OCI-LY3 (cell line): ENCODE data around the gene CBFA2T2.
A peak's percentile ranks its signal among the peaks of the same experiment; 100 is the strongest.

ENCODE experiments used
- H2AFZ ChIP-seq: fragments of 200-600, 300-600 bp; shearing (Covaris generic); 2 replicates; pipeline ENCODE4 v1.6.0; 2014; ENCODE audit warnings: antibody characterized with exemption, low read depth, low read length
- H3K27ac ChIP-seq: fragments of 200-600, 300-600 bp; sonication (generic); 2 replicates; pipeline ENCODE4 v1.5.1; 2014; ENCODE audit warnings: mild to moderate bottlenecking, low read length, moderate library complexity, mixed read lengths
- H3K27me3 ChIP-seq: fragments of 200-600, 300-600 bp; sonication (generic); 2 replicates; pipeline ENCODE4 v1.6.1; 2014; ENCODE audit warnings: low read depth, low read length, mixed read lengths
- H3K36me3 ChIP-seq: fragments of 200-600, 300-600 bp; sonication (generic); replicated peaks from 2 replicates; pipeline ENCODE3; 2014; ENCODE audit warnings: low read depth, low read length, mixed read lengths
- H3K4me1 ChIP-seq: fragments of 300-600, 200-600 bp; sonication (generic); 2 replicates; pipeline ENCODE4 v1.6.1; 2014; ENCODE audit warnings: low read length, mixed read lengths
- H3K4me2 ChIP-seq: fragments of 200-600, 300-600 bp; sonication (generic); 2 replicates; pipeline ENCODE4 v1.6.1; 2014; ENCODE audit warnings: low read length, mixed read lengths
- H3K4me3 ChIP-seq: fragments of 300-600, 200-600 bp; sonication (generic); 2 replicates; pipeline ENCODE4 v1.5.1; 2014; ENCODE audit warnings: antibody characterized with exemption, mild to moderate bottlenecking, low read length, moderate library complexity
- H3K79me2 ChIP-seq: fragments of 300-600, 200-600 bp; shearing (Covaris generic); 2 replicates; pipeline ENCODE4 v1.6.1; 2014; ENCODE audit warnings: mild to moderate bottlenecking, low read length, mixed read lengths
- H3K9ac ChIP-seq: fragments of 300-600, 200-600 bp; shearing (Covaris generic); 2 replicates; pipeline ENCODE4 v1.6.0; 2014; ENCODE audit warnings: mild to moderate bottlenecking, low read length, moderate library complexity
- H3K9me3 ChIP-seq: fragments of 200-600, 300-600 bp; shearing (Covaris generic); 2 replicates; pipeline ENCODE4 v1.6.1; 2014; ENCODE audit warnings: low read length, mixed read lengths; ENCODE audit not compliant: insufficient read depth
- H4K20me1 ChIP-seq: fragments of 200-600, 300-600 bp; sonication (generic); 2 replicates; pipeline ENCODE4 v1.6.1; 2016; ENCODE audit warnings: low read length, mixed read lengths; ENCODE audit not compliant: insufficient read depth
- EZH2phosphoT487 ChIP-seq: fragments of 200-600 bp; shearing (Covaris generic); IDR thresholded peaks from 2 replicates; pipeline ENCODE4 v1.6.1; 2018; ENCODE audit warnings: antibody characterized with exemption, mixed run types, low read depth
- TF ChIP-seq, protein P1 (sequence below): fragments of 200-600, 300-600 bp; sonication (generic); IDR thresholded peaks from 2 replicates; pipeline ENCODE4 v1.5.1; 2014; ENCODE audit warnings: antibody characterized with exemption, low read length, low read depth

CBFA2T2 gene

DNA sequence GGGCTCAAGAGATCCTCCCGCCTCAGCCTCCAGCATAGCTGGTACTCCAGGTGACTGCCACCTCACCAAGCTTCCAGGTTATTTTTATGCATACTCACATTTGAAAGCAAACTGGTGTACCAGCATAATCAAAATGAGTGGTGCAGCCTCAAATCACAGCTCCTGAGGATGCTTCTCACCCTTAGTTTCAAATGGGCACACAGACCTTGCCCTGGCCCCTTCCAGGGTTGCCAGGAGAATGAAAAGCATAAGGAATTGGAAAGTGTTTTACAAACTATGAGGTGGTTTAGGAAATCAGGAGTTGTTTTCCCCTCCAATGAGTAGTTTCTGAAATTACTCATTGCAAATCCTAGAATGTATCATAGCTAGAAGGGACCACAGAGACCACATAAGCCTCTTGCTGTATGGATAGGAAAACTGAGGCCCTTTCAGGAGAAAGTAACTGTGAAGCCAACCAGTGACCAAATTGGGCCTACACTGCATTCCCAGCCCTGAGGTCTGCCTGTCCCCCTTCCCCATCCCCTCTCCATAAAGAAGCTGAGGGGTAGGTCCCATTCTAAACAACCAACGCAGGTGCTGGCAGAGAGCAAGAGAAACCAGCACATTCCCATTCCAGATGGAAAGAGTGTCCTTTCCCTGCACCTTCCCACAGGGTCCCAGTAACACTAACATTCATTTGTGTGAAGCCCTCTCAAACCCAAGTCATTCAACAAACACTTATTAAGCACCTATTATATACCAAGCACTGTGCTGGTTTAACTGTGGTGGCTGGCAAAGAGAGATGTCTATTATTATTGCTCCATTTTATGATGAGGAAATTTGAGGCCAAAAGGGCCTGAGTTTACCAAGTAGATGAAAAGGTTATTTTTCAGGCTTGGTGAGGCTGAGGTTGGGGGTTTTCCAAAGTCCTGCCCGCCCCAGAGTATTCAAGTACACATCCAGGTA lies 198.4 kb downstream of the CBFA2T2 start:
- Histone ChIP-seq H2AFZ (no peak overlapping the region), H3K27ac (no peak overlapping the region), H3K36me3 (peaks cover 14% of the 10 kb centered on the region), H3K27me3 (no peaks in the 10 kb centered on the region), H3K79me2 (peaks cover 28% of the 10 kb centered on the region), H3K4me1 (peaks cover 46% of the 10 kb centered on the region), H3K9ac (peak overlapping the region; percentile 14; the same call in 1 of the 2 replicates), H3K4me2 (peak overlapping the region; percentile 50), H3K4me3 (no peak overlapping the region), H3K9me3 (no peaks in the 10 kb centered on the region), H4K20me1 (peaks cover 18% of the 10 kb centered on the region)
- TF ChIP-seq EZH2phosphoT487 = no peak
- TF ChIP-seq, protein P1, sequence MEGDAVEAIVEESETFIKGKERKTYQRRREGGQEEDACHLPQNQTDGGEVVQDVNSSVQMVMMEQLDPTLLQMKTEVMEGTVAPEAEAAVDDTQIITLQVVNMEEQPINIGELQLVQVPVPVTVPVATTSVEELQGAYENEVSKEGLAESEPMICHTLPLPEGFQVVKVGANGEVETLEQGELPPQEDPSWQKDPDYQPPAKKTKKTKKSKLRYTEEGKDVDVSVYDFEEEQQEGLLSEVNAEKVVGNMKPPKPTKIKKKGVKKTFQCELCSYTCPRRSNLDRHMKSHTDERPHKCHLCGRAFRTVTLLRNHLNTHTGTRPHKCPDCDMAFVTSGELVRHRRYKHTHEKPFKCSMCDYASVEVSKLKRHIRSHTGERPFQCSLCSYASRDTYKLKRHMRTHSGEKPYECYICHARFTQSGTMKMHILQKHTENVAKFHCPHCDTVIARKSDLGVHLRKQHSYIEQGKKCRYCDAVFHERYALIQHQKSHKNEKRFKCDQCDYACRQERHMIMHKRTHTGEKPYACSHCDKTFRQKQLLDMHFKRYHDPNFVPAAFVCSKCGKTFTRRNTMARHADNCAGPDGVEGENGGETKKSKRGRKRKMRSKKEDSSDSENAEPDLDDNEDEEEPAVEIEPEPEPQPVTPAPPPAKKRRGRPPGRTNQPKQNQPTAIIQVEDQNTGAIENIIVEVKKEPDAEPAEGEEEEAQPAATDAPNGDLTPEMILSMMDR = no peak

DNA sequence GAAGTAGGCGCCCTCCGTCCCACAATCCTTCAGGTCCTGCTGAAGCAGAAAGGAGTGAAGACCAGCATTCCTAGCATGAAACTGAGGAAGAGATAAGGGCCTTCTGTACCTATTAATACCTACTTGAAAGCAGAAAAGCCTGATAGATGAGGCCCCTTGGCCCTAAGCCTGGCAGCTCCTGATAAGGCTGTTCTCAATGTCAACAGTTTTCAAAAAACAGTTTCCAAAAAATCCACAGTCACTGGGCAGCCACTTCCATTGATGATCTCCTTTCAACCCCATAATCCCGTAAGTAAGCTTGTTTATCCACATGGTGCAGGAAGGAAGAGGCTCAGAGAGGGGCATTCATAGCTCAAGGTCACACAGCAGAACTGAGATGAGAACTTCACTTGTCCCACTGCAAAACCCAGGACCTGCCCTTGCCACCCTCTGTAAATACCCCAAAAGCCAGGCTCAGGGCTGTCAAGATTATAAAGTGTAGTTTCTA lies 199.1 kb downstream of the CBFA2T2 start:
- Histone ChIP-seq H4K20me1 (peaks cover 13% of the 10 kb centered on the region), H3K36me3 (peaks cover 12% of the 10 kb centered on the region), H3K9ac (no peak overlapping the region), H3K4me1 (peaks cover 49% of the 10 kb centered on the region), H3K4me3 (no peak overlapping the region), H3K27me3 (no peaks in the 10 kb centered on the region), H3K9me3 (no peaks in the 10 kb centered on the region), H2AFZ (no peak overlapping the region), H3K27ac (no peak overlapping the region), H3K79me2 (peaks cover 21% of the 10 kb centered on the region), H3K4me2 (peak overlapping the region; percentile 50; the same call in 1 of the 2 replicates)
- no peak for TF ChIP-seq EZH2phosphoT487
- TF ChIP-seq, protein P1 = no peak

DNA sequence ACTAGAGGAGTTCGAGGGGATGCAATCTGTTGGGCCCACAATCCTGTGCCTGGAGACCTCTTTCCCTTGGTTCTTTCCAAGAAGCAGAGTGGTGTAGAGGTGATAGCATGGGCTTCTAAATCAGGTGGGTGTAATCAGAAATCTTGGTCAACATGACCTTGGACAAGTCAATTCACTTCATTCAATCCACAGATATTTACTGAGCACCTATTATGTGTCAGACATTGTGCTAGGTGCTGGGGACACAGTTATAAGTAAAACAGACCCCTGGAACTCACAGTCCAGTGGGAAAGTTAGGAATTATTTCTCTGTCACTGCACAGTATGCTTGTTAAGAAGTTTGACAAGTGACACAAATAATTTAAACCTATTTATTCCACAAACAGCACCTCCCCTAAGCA lies 199.6 kb downstream of the CBFA2T2 start:
- Histone ChIP-seq H3K4me2 (no peak overlapping the region), H3K4me1 (peaks cover 44% of the 10 kb centered on the region), H2AFZ (no peak overlapping the region), H3K4me3 (no peak overlapping the region), H3K36me3 (peaks cover 7% of the 10 kb centered on the region), H3K79me2 (peaks cover 16% of the 10 kb centered on the region), H3K27me3 (no peaks in the 10 kb centered on the region), H3K9ac (no peak overlapping the region), H3K9me3 (no peaks in the 10 kb centered on the region), H4K20me1 (peaks cover 8% of the 10 kb centered on the region), H3K27ac (no peak overlapping the region)
- no peak for TF ChIP-seq EZH2phosphoT487
- TF ChIP-seq, protein P1 = no peak

DNA sequence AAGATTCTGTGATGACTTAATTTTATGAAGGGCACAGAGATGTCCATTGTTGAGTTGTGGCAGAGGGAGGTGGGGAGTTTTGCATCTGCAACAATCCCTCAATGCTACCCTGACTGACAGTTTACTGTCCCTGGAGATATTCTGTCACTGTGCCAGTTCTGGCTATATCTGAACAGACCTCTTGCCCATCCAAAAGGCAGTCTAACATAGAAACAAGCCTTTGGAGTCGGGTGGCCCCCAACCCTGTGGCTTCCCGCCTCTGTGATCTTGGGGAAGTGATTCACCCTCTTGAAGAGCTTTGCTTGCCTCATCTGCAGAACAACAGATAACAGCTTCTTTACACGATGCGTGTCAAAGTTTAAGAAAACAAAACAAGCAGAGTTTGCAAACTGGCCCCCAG lies 200.1 kb downstream of the CBFA2T2 start:
- H3K4me1 ChIP-seq = peaks cover 39% of the 10 kb centered on the region
- H3K36me3 ChIP-seq = peaks cover 2% of the 10 kb centered on the region
- TF ChIP-seq, protein P1 = no peak
- no peak for TF ChIP-seq EZH2phosphoT487
- H4K20me1 ChIP-seq = peaks cover 3% of the 10 kb centered on the region
- H3K9me3 ChIP-seq = no peaks in the 10 kb centered on the region
- H3K27me3 ChIP-seq = no peaks in the 10 kb centered on the region
- no peak overlapping the region for H2AFZ ChIP-seq
- H3K79me2 ChIP-seq = peaks cover 11% of the 10 kb centered on the region
- no peak overlapping the region for H3K27ac ChIP-seq
- no peak overlapping the region for H3K9ac ChIP-seq
- no peak overlapping the region for H3K4me2 ChIP-seq
- H3K4me3 ChIP-seq = no peak overlapping the region
